Superior temporal gyrus (tissue), 1 donor: ENCODE results near the gene GBX1.

ENCODE experiments used
- DNase-seq: peaks from one replicate; pipeline ENCODE4 v3.0.0-alpha.2; 2016; ENCODE audit errors: extremely low spot score

Gene GBX1

GRCh38 chr7:151128144-151128543, 39.4 kb downstream of the GBX1 start:
- no peak for DNase-seq

GRCh38 chr7:151126491-151127137, 40.9 kb downstream of the GBX1 start:
- no peak for DNase-seq

GRCh38 chr7:151125846-151126481, 41.5 kb downstream of the GBX1 start:
- no peak for DNase-seq

GRCh38 chr7:151125470-151125845, 42.0 kb downstream of the GBX1 start:
- no peak for DNase-seq

- DNase-seq, result no peak
Observed at GRCh38 chr7:151124899-151125399, 42.5 kb downstream of the GBX1 start.

GRCh38 chr7:151124481-151124880, 43.0 kb downstream of the GBX1 start:
- DNase-seq, result no peak

- DNase-seq, result peak; percentile 93
Observed at GRCh38 chr7:151123822-151124464, 43.6 kb downstream of the GBX1 start.

GRCh38 chr7:151123158-151123821, 44.2 kb downstream of the GBX1 start:
- DNase-seq, result no peak

- no peak for DNase-seq
Observed at GRCh38 chr7:151122796-151123157, 44.7 kb downstream of the GBX1 start.

GRCh38 chr7:151122276-151122675, 45.2 kb downstream of the GBX1 start:
- no peak for DNase-seq

GRCh38 chr7:151121380-151122170, 45.9 kb downstream of the GBX1 start:
- no peak for DNase-seq

GRCh38 chr7:151120896-151121295, 46.6 kb downstream of the GBX1 start:
- DNase-seq, result no peak

- DNase-seq, result peak; percentile 33
Observed at GRCh38 chr7:151119902-151120301, 47.6 kb downstream of the GBX1 start.

- no peak for DNase-seq
Observed at GRCh38 chr7:151119055-151119415, 48.5 kb downstream of the GBX1 start.

GRCh38 chr7:151118108-151119054, 49.1 kb downstream of the GBX1 start:
- DNase-seq, result no peak

- no peak for DNase-seq
Observed at GRCh38 chr7:151117565-151117964, 49.9 kb downstream of the GBX1 start.

GRCh38 chr7:151116603-151117440, 50.7 kb downstream of the GBX1 start:
- DNase-seq, result no peak

- no peak for DNase-seq
Observed at GRCh38 chr7:151115836-151116418, 51.6 kb downstream of the GBX1 start.

GRCh38 chr7:151115121-151115835, 52.2 kb downstream of the GBX1 start:
- no peak for DNase-seq
